ENCODE results near the gene GALNT10. TPM values are rescaled to one million over a fixed set of nuclear protein-coding genes. Genes with fewer than 3 reads are reported as not detected.

The GALNT10 gene
- total and polyA plus RNA-seq, 10 donors, result 7.6 to 50.2 (median 43.5) TPM

DNA sequence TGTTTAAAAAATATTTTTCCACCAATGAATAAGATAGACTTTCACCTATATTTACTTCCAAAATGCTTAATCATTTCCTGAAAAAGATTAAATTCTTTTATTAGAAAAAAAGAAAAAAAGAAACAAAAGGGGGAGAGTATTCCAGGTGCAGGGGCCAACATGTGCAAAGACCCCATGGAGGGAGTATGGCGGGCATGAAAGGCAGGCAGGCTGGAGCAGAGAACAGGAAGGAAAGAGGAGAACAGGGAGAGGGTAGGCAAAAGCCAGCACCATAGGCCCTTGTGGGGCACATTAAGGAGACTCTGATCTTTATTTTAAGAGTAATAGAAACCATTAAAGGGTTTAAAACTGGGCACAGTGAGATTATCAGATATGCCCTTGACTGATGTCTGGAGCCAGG is 238.8 kb downstream of the GALNT10 start:
- Histone ChIP-seq H3K27me3 (replicated peaks in 1 of 7) (no peaks in the 10 kb centered on the region), H3K4me3 (no peak overlapping the region), H3K27ac (no peak overlapping the region), H3K36me3 (peaks cover 0 to 16% (median under 1%) of the 10 kb centered on the region in 6 donors), H3K4me1 (no peaks in the 10 kb centered on the region), H3K9me3 (no peaks in the 10 kb centered on the region)
- no peak for DNase-seq
- intact Hi-C loops (cut with DNase I; ENCODE audit: low total_unique reads), result no loop called here
- TF ChIP-seq, protein P1, sequence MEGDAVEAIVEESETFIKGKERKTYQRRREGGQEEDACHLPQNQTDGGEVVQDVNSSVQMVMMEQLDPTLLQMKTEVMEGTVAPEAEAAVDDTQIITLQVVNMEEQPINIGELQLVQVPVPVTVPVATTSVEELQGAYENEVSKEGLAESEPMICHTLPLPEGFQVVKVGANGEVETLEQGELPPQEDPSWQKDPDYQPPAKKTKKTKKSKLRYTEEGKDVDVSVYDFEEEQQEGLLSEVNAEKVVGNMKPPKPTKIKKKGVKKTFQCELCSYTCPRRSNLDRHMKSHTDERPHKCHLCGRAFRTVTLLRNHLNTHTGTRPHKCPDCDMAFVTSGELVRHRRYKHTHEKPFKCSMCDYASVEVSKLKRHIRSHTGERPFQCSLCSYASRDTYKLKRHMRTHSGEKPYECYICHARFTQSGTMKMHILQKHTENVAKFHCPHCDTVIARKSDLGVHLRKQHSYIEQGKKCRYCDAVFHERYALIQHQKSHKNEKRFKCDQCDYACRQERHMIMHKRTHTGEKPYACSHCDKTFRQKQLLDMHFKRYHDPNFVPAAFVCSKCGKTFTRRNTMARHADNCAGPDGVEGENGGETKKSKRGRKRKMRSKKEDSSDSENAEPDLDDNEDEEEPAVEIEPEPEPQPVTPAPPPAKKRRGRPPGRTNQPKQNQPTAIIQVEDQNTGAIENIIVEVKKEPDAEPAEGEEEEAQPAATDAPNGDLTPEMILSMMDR (IDR thresholded peaks at IDR 0.05 in 8 of 11, conservative IDR thresholded peaks at IDR 0.05 in 3 of 11), result no peak
- TF ChIP-seq POLR2AphosphoS5 (IDR thresholded peaks at IDR 0.05) (no peak), POLR2A (IDR thresholded peaks at IDR 0.05) (no peak)
- 93 to 100% (median 94%) methylated on average over 1 of the region's 1 CpG for whole genome bisulfite sequencing, 5 donors

DNA sequence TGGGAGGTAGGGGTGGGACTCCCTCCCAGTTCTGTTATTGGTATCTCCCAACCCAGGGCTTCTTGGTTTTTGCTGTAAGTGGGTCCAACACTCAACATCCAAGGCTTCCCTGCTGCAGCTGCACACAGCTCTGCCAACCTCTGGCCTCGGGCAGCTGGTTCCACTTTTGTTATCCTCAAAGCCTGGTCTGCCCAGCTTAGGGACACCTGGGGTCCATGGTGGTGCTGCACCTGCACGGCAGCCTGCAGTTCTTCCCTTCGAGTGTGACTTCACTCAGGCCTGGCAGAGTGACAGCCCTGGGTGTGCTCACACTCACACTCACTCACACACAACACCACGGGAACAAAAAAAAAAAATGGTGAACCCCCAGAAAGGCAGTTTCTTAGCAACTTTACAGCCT is 239.9 kb downstream of the GALNT10 start:
- H3K9me3 ChIP-seq, result no peaks in the 10 kb centered on the region
- intact Hi-C loops (cut with DNase I; ENCODE audit: low total_unique reads), result no loop called here
- WGBS, 5 donors, result 74 to 92% (median 85%) methylated on average over 4 of the region's 4 CpGs
- no peaks in the 10 kb centered on the region for H3K27me3 ChIP-seq (replicated peaks in 1 of 7)
- DNase-seq, result no peak
- TF ChIP-seq, protein P1 (IDR thresholded peaks at IDR 0.05 in 8 of 11, conservative IDR thresholded peaks at IDR 0.05 in 3 of 11), result no peak
- TF ChIP-seq POLR2A (IDR thresholded peaks at IDR 0.05) (no peak), POLR2AphosphoS5 (IDR thresholded peaks at IDR 0.05) (no peak)
- H3K27ac ChIP-seq, result no peak overlapping the region
- H3K4me3 ChIP-seq, result no peak overlapping the region
- no peaks in the 10 kb centered on the region for H3K4me1 ChIP-seq
- peaks cover 0 to 27% (median 3%) of the 10 kb centered on the region in 6 donors for H3K36me3 ChIP-seq

DNA sequence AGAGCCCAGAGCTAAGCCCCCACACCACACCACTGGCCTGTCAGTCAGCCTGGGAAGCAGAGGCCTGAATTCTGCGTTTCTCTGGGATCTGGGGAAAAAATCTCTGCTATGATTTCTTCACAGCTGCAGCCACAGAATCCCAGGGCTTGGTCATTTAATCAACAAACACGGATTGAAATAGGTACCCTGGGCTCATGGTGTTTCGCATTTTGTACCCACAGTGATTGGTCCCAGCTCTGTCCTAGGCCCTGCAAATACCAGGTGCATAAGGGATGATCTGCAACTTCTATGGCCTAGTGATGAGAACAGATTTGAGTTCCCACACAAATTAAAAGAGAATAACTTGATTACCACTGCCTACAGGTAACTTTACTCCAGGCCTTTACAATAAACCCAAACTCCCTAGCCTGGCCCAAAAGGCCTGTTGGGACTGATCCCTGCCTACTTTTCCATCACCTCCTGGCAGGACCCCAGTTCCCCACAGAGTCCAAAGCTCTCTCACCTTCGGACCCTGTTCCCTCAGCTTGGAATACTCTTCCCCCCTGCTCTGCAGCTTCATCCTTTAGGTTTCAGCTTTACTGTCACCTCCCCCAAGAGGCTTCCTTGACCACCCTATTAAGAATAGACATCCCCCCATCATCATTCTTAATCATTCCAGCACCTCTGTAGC is 240.6 kb downstream of the GALNT10 start:
- TF ChIP-seq POLR2AphosphoS5 (IDR thresholded peaks at IDR 0.05) (no peak), POLR2A (IDR thresholded peaks at IDR 0.05) (no peak)
- TF ChIP-seq, protein P1 (IDR thresholded peaks at IDR 0.05 in 8 of 11, conservative IDR thresholded peaks at IDR 0.05 in 3 of 11), result no peak
- no peaks in the 10 kb centered on the region for H3K4me1 ChIP-seq
- no peaks in the 10 kb centered on the region for H3K27me3 ChIP-seq (replicated peaks in 1 of 7)
- no peak overlapping the region for H3K27ac ChIP-seq
- no peaks in the 10 kb centered on the region for H3K9me3 ChIP-seq
- 85 to 95% (median 91%) methylated on average over 4 of the region's 4 CpGs for WGBS, 5 donors
- H3K4me3 ChIP-seq, result no peak overlapping the region
- peaks cover 0 to 33% (median 9%) of the 10 kb centered on the region in 6 donors for H3K36me3 ChIP-seq
- no peak for DNase-seq
- intact Hi-C loops (cut with DNase I; ENCODE audit: low total_unique reads), result no loop called here

DNA sequence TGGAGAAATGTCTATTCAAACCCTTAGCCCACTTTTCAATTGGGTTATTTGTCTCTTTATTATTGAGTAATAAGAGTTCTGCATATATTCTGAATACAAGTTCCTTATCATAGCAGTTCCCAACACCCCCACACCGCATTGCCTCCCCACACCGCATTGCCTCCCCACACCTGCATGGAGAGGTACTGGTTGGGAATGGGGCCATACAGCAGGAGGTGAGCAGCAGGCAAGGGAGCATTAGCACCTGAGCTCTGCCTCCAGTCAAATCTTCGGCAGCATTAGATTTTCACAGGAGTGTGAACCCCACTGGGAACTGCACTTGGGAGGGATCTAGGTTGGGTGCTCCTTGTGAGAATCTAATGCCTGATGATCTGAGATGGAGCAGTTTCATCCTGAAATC is 244.7 kb downstream of the GALNT10 start:
- intact Hi-C loops (cut with DNase I; ENCODE audit: low total_unique reads), result no loop called here
- H3K4me1 ChIP-seq, result no peaks in the 10 kb centered on the region
- no peak overlapping the region for H3K27ac ChIP-seq
- H3K36me3 ChIP-seq, result peaks cover 3 to 74% (median 44%) of the 10 kb centered on the region in 6 donors
- no peak for DNase-seq
- TF ChIP-seq, protein P1 (IDR thresholded peaks at IDR 0.05 in 8 of 11, conservative IDR thresholded peaks at IDR 0.05 in 3 of 11), result no peak
- TF ChIP-seq POLR2A (IDR thresholded peaks at IDR 0.05) (no peak), POLR2AphosphoS5 (IDR thresholded peaks at IDR 0.05) (no peak)
- 96 to 100% (median 97%) methylated on average over 3 of the region's 3 CpGs for WGBS, 5 donors
- no peaks in the 10 kb centered on the region for H3K27me3 ChIP-seq (replicated peaks in 1 of 7)
- no peak overlapping the region for H3K4me3 ChIP-seq
- H3K9me3 ChIP-seq, result no peaks in the 10 kb centered on the region

Data from spleen (tissue), 11 donors.